GM12878 (cell line): ENCODE data around the gene KLHL24. TPM values are rescaled to one million over a fixed set of nuclear protein-coding genes. Genes with fewer than 3 reads are reported as not detected.

Source experiments
- ATF2 ChIP-seq: IDR thresholded peaks from 2 replicates; pipeline ENCODE4 v1.6.1; 2012; ENCODE audit warnings: low read length, inconsistent platforms
- ATF7 ChIP-seq: fragments of 450-650 bp; IDR thresholded peaks from 2 replicates; pipeline ENCODE4 v1.6.1; 2016; ENCODE audit warnings: low read depth, mild to moderate bottlenecking
- BHLHE40 ChIP-seq, 2 experiments: fragments of 450-650 bp in 1 of 2; IDR thresholded peaks; 2 replicates each; pipeline ENCODE4 v1.6.1; 2011 to 2017; ENCODE audit warnings: low read depth in 2 of 2, borderline replicate concordance in 1 of 2, improper control_type of control experiment in 1 of 2, low read length in 1 of 2, mild to moderate bottlenecking in 1 of 2
- CREB1 ChIP-seq: IDR thresholded peaks from 2 replicates; pipeline ENCODE4 v1.6.1; 2012; ENCODE audit warnings: low read depth, mild to moderate bottlenecking, inconsistent platforms
- CREM ChIP-seq: IDR thresholded peaks from 2 replicates; pipeline ENCODE4 v1.6.1; 2014; ENCODE audit warnings: antibody characterized with exemption, low read depth
- CTCF ChIP-seq, 3 experiments: IDR thresholded peaks in 2 of 3; conservative IDR thresholded peaks in 1 of 3; 2 replicates each; pipeline ENCODE4 v1.5.1; 2011; ENCODE audit warnings: low read depth in 3 of 3, low read length in 3 of 3, mild to moderate bottlenecking in 3 of 3, control low read depth in 2 of 3, moderate library complexity in 2 of 3, inconsistent platforms in 1 of 3, mixed read lengths in 1 of 3; ENCODE audit not compliant: control insufficient read depth in 2 of 3, insufficient read depth in 1 of 3; ENCODE audit errors: extremely low read depth in 1 of 3
- EED ChIP-seq: sonication (generic); IDR thresholded peaks from 2 replicates; pipeline ENCODE4 v1.6.1; 2016; ENCODE audit warnings: antibody characterized with exemption, low read depth
- ESRRA ChIP-seq: IDR thresholded peaks from 2 replicates; pipeline ENCODE4 v1.6.1; 2012; ENCODE audit warnings: mild to moderate bottlenecking, low read length, improper control_type of control experiment
- GATAD2B ChIP-seq: fragments of 450-650 bp; conservative IDR thresholded peaks from 2 replicates; pipeline ENCODE4 v1.6.1; 2017; ENCODE audit warnings: low read depth, mild to moderate bottlenecking, moderate library complexity
- JUNB ChIP-seq: IDR thresholded peaks from 2 replicates; pipeline ENCODE4 v1.6.1; 2016; ENCODE audit warnings: antibody characterized with exemption, mild to moderate bottlenecking
- KDM1A ChIP-seq: fragments of 200-600 bp; sonication (generic); IDR thresholded peaks from 2 replicates; pipeline ENCODE4 v1.6.1; 2016; ENCODE audit warnings: borderline replicate concordance
- KLF5 ChIP-seq: fragments of 450-650 bp; IDR thresholded peaks from 2 replicates; pipeline ENCODE4 v1.6.1; 2014; ENCODE audit warnings: mild to moderate bottlenecking; ENCODE audit not compliant: partially characterized antibody
- MAX ChIP-seq: IDR thresholded peaks from 2 replicates; pipeline ENCODE4 v1.6.1; 2012; ENCODE audit warnings: low read depth, low read length, improper control_type of control experiment
- MEF2B ChIP-seq: fragments of 450-650 bp; IDR thresholded peaks from 2 replicates; pipeline ENCODE4 v1.6.1; 2018; ENCODE audit warnings: mild to moderate bottlenecking, moderate library complexity; ENCODE audit not compliant: partially characterized antibody, poor library complexity, severe bottlenecking
- MLLT1 ChIP-seq: fragments of 450-650 bp; IDR thresholded peaks from 2 replicates; pipeline ENCODE4 v1.6.1; 2016; ENCODE audit warnings: mild to moderate bottlenecking
- MTA2 ChIP-seq: fragments of 450-650 bp; IDR thresholded peaks from 2 replicates; pipeline ENCODE4 v1.6.1; 2016; ENCODE audit warnings: low read depth, mild to moderate bottlenecking, moderate library complexity
- MYC ChIP-seq: IDR thresholded peaks from 2 replicates; pipeline ENCODE4 v1.6.1; 2011; ENCODE audit warnings: mild to moderate bottlenecking, low read length, moderate library complexity, inconsistent platforms; ENCODE audit not compliant: insufficient read depth, insufficient replicate concordance, insufficient read length, severe bottlenecking
- NFXL1 ChIP-seq: fragments of 450-650 bp; IDR thresholded peaks from 2 replicates; pipeline ENCODE4 v1.6.1; 2017; ENCODE audit warnings: antibody characterized with exemption, mild to moderate bottlenecking, borderline replicate concordance
- NR2C1 ChIP-seq: fragments of 450-650 bp; IDR thresholded peaks from 2 replicates; pipeline ENCODE4 v1.6.1; 2017; ENCODE audit warnings: antibody characterized with exemption, mild to moderate bottlenecking, moderate library complexity
- RAD21 ChIP-seq: IDR thresholded peaks from 2 replicates; pipeline ENCODE4 v1.6.1; 2011; ENCODE audit warnings: mild to moderate bottlenecking, low read depth, low read length, moderate library complexity; ENCODE audit not compliant: insufficient read depth
- RBBP5 ChIP-seq: fragments of 200-600 bp; sonication (generic); conservative IDR thresholded peaks from 2 replicates; pipeline ENCODE4 v1.6.1; 2016
- RFX5 ChIP-seq: IDR thresholded peaks from 2 replicates; pipeline ENCODE4 v1.6.1; 2011; ENCODE audit warnings: low read depth, low read length, improper control_type of control experiment
- SIN3A ChIP-seq: IDR thresholded peaks from 2 replicates; pipeline ENCODE4 v1.6.1; 2012; ENCODE audit warnings: low read depth, low read length, improper control_type of control experiment
- SP1 ChIP-seq: IDR thresholded peaks from one replicate; pipeline ENCODE4 v1.6.1; 2011; ENCODE audit warnings: low read depth, low read length
- SUZ12 ChIP-seq: fragments of 200-600 bp; sonication (generic); IDR thresholded peaks from one replicate; pipeline ENCODE4 v1.6.1; 2018; ENCODE audit warnings: antibody characterized with exemption, mild to moderate bottlenecking; ENCODE audit not compliant: unreplicated experiment
- TCF7 ChIP-seq: IDR thresholded peaks from 2 replicates; pipeline ENCODE4 v1.6.1; 2014; ENCODE audit warnings: antibody characterized with exemption, borderline replicate concordance
- ZBED1 ChIP-seq: IDR thresholded peaks from 2 replicates; pipeline ENCODE4 v1.6.1; 2016; ENCODE audit warnings: borderline replicate concordance
- ZZZ3 ChIP-seq: IDR thresholded peaks from 2 replicates; pipeline ENCODE4 v1.6.1; 2011; ENCODE audit warnings: low read depth; ENCODE audit not compliant: control insufficient read depth, insufficient read length
- polyA plus RNA-seq, 11 experiments: library from polyadenylated mRNA; depleted of rRNA in 4 of 11; unstranded in 6 of 11; stranded (reverse) in 5 of 11; fragments of >200 nt; fragmentation: Nextera tagmentation in 4 of 11; fragmentation: Illumina TruSeq in 1 of 11; extraction: Ambion mirVana in 4 of 11; extraction: Trizol in 1 of 11; gene quantifications; 1 replicate in 1 of 11; 2 replicates in 10 of 11; pipeline versions ENCODE4 v1.2.1 to v1.2.3, GENCODE V29; 2011 to 2016; ENCODE audit warnings: inconsistent platforms in 2 of 11, missing spikeins in 2 of 11, low read depth in 1 of 11
- total RNA-seq, 4 experiments: library from RNA; depleted of rRNA in 3 of 4; stranded (reverse); fragments of >200 nt in 3 of 4; fragmentation: Illumina TruSeq in 1 of 4; extraction: Trizol in 1 of 4; gene quantifications; 2 replicates each; pipeline versions ENCODE4 v1.2.1 to v1.2.3, GENCODE V29; 2013 to 2021

The KLHL24 gene
- total and polyA plus RNA-seq, 10 of the 15 experiments (the other 5 are each of a cell fraction or from before 2014, with no cell fraction given) = 0.91 to 24.3 (median 5.3) TPM

GRCh38 chr3:183591881-183592521 lies 43.4 kb upstream of the KLHL24 start (continued):
- TF ChIP-seq ZZZ3 (no peak), CTCF (IDR thresholded peaks at IDR 0.05 in 2 of 3, conservative IDR thresholded peaks at IDR 0.05 in 1 of 3; ENCODE audit: control insufficient read depth in 2 of 3, extremely low read depth in 1 of 3, insufficient read depth in 1 of 3, low read depth in 3 of 3, low read length in 3 of 3) (peak; percentile 23 to 48 (median 37); a peak in 4 of 6 replicates), MTA2 (peak; percentile 92), ZBED1 (peak; percentile 70), SIN3A (0 out of 2 replicates have a peak, but pooled peaks have one; percentile 60), ESRRA (no peak), MYC (no peak), MEF2B (peak; percentile 94), RAD21 (peak; percentile 41; the same call in 1 of the 2 replicates), TCF7 (peak; percentile 50; the same call in 1 of the 2 replicates), BHLHE40 (IDR thresholded peaks at IDR 0.05; ENCODE audit: borderline replicate concordance in 1 of 2, low read depth in 2 of 2, low read length in 1 of 2) (peak in 1 of 2 experiments; percentile 50; a peak in 3 of 4 replicates), ATF7 (peak; percentile 83), CREM (no peak), ATF2 (peak; percentile 93), RBBP5 (no peak), NFXL1 (no peak), MAX (peak; percentile 56; the same call in 1 of the 2 replicates), NR2C1 (0 out of 2 replicates have a peak, but pooled peaks have one; percentile 14), RFX5 (no peak), KLF5 (no peak), GATAD2B (no peak), MLLT1 (peak; percentile 31; the same call in 1 of the 2 replicates), SP1 (no peak), EED (peak; percentile 53), KDM1A (no peak), CREB1 (no peak), SUZ12 (no peak), JUNB (peak; percentile 75)
